Mesodermal cell (in vitro differentiated cells): ENCODE measurements around the gene SMIM32.

ENCODE experiments used
- H3K27ac ChIP-seq: 2 replicates; pipeline ENCODE4 v1.7.0; 2013; ENCODE audit warnings: mild to moderate bottlenecking, low read depth, low read length, moderate library complexity; ENCODE audit not compliant: severe bottlenecking
- H3K36me3 ChIP-seq: 2 replicates; pipeline ENCODE4 v1.7.1; 2013; ENCODE audit warnings: mild to moderate bottlenecking, low read length, moderate library complexity; ENCODE audit not compliant: control insufficient read depth, insufficient read depth
- H3K4me1 ChIP-seq: one replicate; pipeline ENCODE4 v1.7.1; 2013; ENCODE audit warnings: mild to moderate bottlenecking, low read length; ENCODE audit not compliant: insufficient read depth, control insufficient read depth, poor library complexity, severe bottlenecking
- H3K4me3 ChIP-seq: 2 replicates; pipeline ENCODE4 v1.7.0; 2013; ENCODE audit warnings: low read length, control low read depth, mild to moderate bottlenecking; ENCODE audit not compliant: insufficient read depth, poor library complexity, severe bottlenecking; ENCODE audit errors: extremely low read depth
- H3K9me3 ChIP-seq: 2 replicates; pipeline ENCODE4 v1.7.1; 2013; ENCODE audit warnings: mild to moderate bottlenecking, low read length, moderate library complexity; ENCODE audit not compliant: control insufficient read depth
- WGBS, 2 experiments: methylation state at CpG; one replicate each; pipeline ENCODE4 v1.1.5; 2013; ENCODE audit warnings: missing lambda C conversion rate in 2 of 2; ENCODE audit not compliant: insufficient coverage in 2 of 2; 5-methylcytosine and 5-hydroxymethylcytosine counted together

SMIM32 gene

GRCh38 chr5:136225796-136226195 is 32.8 kb upstream of the SMIM32 start:
- H3K9me3 ChIP-seq, result peaks cover 11% of the 10 kb centered on the region
- no peak overlapping the region for H3K4me3 ChIP-seq
- no peaks in the 10 kb centered on the region for H3K36me3 ChIP-seq
- 75% methylated on average over 2 of the region's 2 CpGs; no CpG with 5 or more reads in 1 of the 2 experiments for WGBS, 2 experiments
- no peak overlapping the region for H3K27ac ChIP-seq
- H3K4me1 ChIP-seq, result no peaks in the 10 kb centered on the region

GRCh38 chr5:136222580-136223235 is 29.7 kb upstream of the SMIM32 start:
- Histone ChIP-seq H3K4me1 (no peaks in the 10 kb centered on the region), H3K4me3 (no peak overlapping the region), H3K9me3 (peaks cover 11% of the 10 kb centered on the region), H3K36me3 (no peaks in the 10 kb centered on the region), H3K27ac (no peak overlapping the region)
- WGBS, 2 experiments, result 74 to 86% methylated on average over 4 of the region's 4 CpGs

- Histone ChIP-seq H3K36me3 (no peaks in the 10 kb centered on the region), H3K27ac (no peak overlapping the region), H3K9me3 (peaks cover 11% of the 10 kb centered on the region), H3K4me1 (no peaks in the 10 kb centered on the region), H3K4me3 (no peak overlapping the region)
- WGBS, 2 experiments, result 100% methylated on average over 3 of the region's 4 CpGs; no CpG with 5 or more reads in 1 of the 2 experiments
Observed at GRCh38 chr5:136221340-136221739, 28.4 kb upstream of the SMIM32 start.

GRCh38 chr5:136216230-136216629 is 23.3 kb upstream of the SMIM32 start:
- Histone ChIP-seq H3K4me3 (no peak overlapping the region), H3K36me3 (no peaks in the 10 kb centered on the region), H3K27ac (no peak overlapping the region), H3K4me1 (no peaks in the 10 kb centered on the region), H3K9me3 (peaks cover under 1% of the 10 kb centered on the region)
- WGBS, 2 experiments, result 91 to 92% methylated on average over 8 of the region's 8 CpGs

GRCh38 chr5:136215812-136216211 is 22.9 kb upstream of the SMIM32 start:
- H3K27ac ChIP-seq, result no peak overlapping the region
- H3K4me3 ChIP-seq, result no peak overlapping the region
- 90 to 93% methylated on average over 4 of the region's 4 CpGs for WGBS, 2 experiments
- no peaks in the 10 kb centered on the region for H3K4me1 ChIP-seq
- no peaks in the 10 kb centered on the region for H3K36me3 ChIP-seq
- no peaks in the 10 kb centered on the region for H3K9me3 ChIP-seq

GRCh38 chr5:136213919-136214493 is 21.0 kb upstream of the SMIM32 start:
- no peak overlapping the region for H3K27ac ChIP-seq
- no peaks in the 10 kb centered on the region for H3K36me3 ChIP-seq
- H3K9me3 ChIP-seq, result no peaks in the 10 kb centered on the region
- WGBS, 2 experiments, result 81 to 86% methylated on average over 6 of the region's 9 CpGs
- H3K4me3 ChIP-seq, result no peak overlapping the region
- no peaks in the 10 kb centered on the region for H3K4me1 ChIP-seq

- no peaks in the 10 kb centered on the region for H3K4me1 ChIP-seq
- H3K9me3 ChIP-seq, result no peaks in the 10 kb centered on the region
- no peaks in the 10 kb centered on the region for H3K36me3 ChIP-seq
- H3K4me3 ChIP-seq, result no peak overlapping the region
- 27 to 71% methylated on average over 2 to 3 of the region's 10 CpGs for WGBS, 2 experiments
- no peak overlapping the region for H3K27ac ChIP-seq
Observed at GRCh38 chr5:136212252-136212721, 19.3 kb upstream of the SMIM32 start.

GRCh38 chr5:136211282-136212040 is 18.5 kb upstream of the SMIM32 start:
- no peak overlapping the region for H3K27ac ChIP-seq
- no peaks in the 10 kb centered on the region for H3K4me1 ChIP-seq
- no peaks in the 10 kb centered on the region for H3K36me3 ChIP-seq
- no peak overlapping the region for H3K4me3 ChIP-seq
- no peaks in the 10 kb centered on the region for H3K9me3 ChIP-seq
- WGBS, 2 experiments, result 81 to 96% methylated on average over 7 of the region's 10 CpGs

GRCh38 chr5:136210259-136210658 is 17.3 kb upstream of the SMIM32 start:
- Histone ChIP-seq H3K27ac (no peak overlapping the region), H3K9me3 (peaks cover 5% of the 10 kb centered on the region), H3K36me3 (no peaks in the 10 kb centered on the region), H3K4me3 (no peak overlapping the region), H3K4me1 (no peaks in the 10 kb centered on the region)
- WGBS, 2 experiments, result 86% methylated on average over 4 of the region's 4 CpGs

- no peak overlapping the region for H3K27ac ChIP-seq
- WGBS, 2 experiments, result 89 to 91% methylated on average over 10 to 12 of the region's 14 CpGs
Observed at GRCh38 chr5:136209346-136209910, 16.5 kb upstream of the SMIM32 start.

More at GRCh38 chr5:136209346-136209910, 16.5 kb upstream of the SMIM32 start:
- H3K4me3 ChIP-seq, result no peak overlapping the region
- H3K36me3 ChIP-seq, result no peaks in the 10 kb centered on the region
- H3K4me1 ChIP-seq, result no peaks in the 10 kb centered on the region
- peaks cover 7% of the 10 kb centered on the region for H3K9me3 ChIP-seq
